ENCODE data around the gene HSPA6. TPM values are rescaled to one million over a fixed set of nuclear protein-coding genes. Genes with fewer than 3 reads are reported as not detected.
"Not testable (repeated sequence)": the region's sequence is repeated elsewhere in the genome, so short reads cannot be mapped to it uniquely, and the experiment has no call there.

The HSPA6 gene
- total and polyA plus RNA-seq, 10 of the 15 experiments (the other 5 are each of a cell fraction or from before 2014, with no cell fraction given) = 0.05 to 8.8 (median 0.66) TPM

- FAIRE-seq (peak; percentile 35), ATAC-seq (peak; percentile 82), DNase-seq (ENCODE audit: low read depth, low spot score) (peak; percentile 90)
- ChIA-PET RAD21 (ENCODE audit: unreplicated experiment) (interaction anchor here (0.7 to 1.8 kb wide), 6 partner anchors 34 to 202 kb away, joined by 3 to 8 read pairs (median 3); partner anchors contain the start of gene FCGR2A), CTCF (interaction anchor here (0.6 to 1.3 kb wide), 8 partner anchors 51 to 210 kb away, joined by 3 to 6 read pairs (median 4); partner anchors contain the start of gene DUSP12), POLR2A (interaction anchor here (0.9 kb wide), 1 partner anchor 83 kb away, joined by 3 read pairs; no protein-coding TSS in a partner anchor), SMC1A (ENCODE audit: uncharacterized antibody, unreplicated experiment) (interaction anchor here (0.5 to 1.5 kb wide), 4 partner anchors 8 to 333 kb away, joined by 3 to 15 read pairs (median 3); partner anchors contain the start of gene FCGR3A)
- H3K4me3 ChIP-seq = peak overlapping the region; percentile 82
- H3K9me3 ChIP-seq (replicated peaks; ENCODE audit: control insufficient read depth, insufficient read depth, low read length); H3K79me2 ChIP-seq (ENCODE audit: control insufficient read depth, insufficient read depth, low read length); H3K27me3 ChIP-seq (replicated peaks in 1 of 2; ENCODE audit: control insufficient read depth in 2 of 2, insufficient read depth in 2 of 2, low read length in 1 of 2); H4K20me1 ChIP-seq (ENCODE audit: control insufficient read depth, insufficient read depth); in situ Hi-C loops (cut with MboI); H3K36me3 ChIP-seq (ENCODE audit: control insufficient read depth in 2 of 2, insufficient read depth in 2 of 2, low read length in 1 of 2): not testable (repeated sequence)
- H3K27ac ChIP-seq (ENCODE audit: control insufficient read depth, insufficient read depth) = peak overlapping the region; percentile 60
- BruUV-seq (replicated peaks) = TSS peak; percentile 93
- H2AFZ ChIP-seq (ENCODE audit: control insufficient read depth, low read depth, low read length) = peak overlapping the region; percentile 90
- peak overlapping the region; percentile 86 for H3K4me2 ChIP-seq (ENCODE audit: control insufficient read depth, insufficient read depth)
- WGBS (ENCODE audit: insufficient coverage, insufficient replicate concordance, low lambda C conversion rate, missing lambda C conversion rate) = under 1% methylated on average over 41 of the region's 41 CpGs
- intact Hi-C loops (cut with micrococcal nuclease; ENCODE audit: unreplicated experiment) = loop anchor here (5.0 to 10.0 kb wide), 3 partner anchors 82 to 205 kb away; partner anchors contain the start of gene DUSP12
- H3K4me1 ChIP-seq (ENCODE audit: control insufficient read depth, insufficient read depth, low read length) = peaks cover 19% of the 10 kb centered on the region
- peak overlapping the region; percentile 49; the same call in 1 of the 2 replicates for H3K9ac ChIP-seq (ENCODE audit: control insufficient read depth, insufficient read depth, low read length)
- TF ChIP-seq SRF (IDR thresholded peaks at IDR 0.05; ENCODE audit: low read depth in 2 of 2, low read length in 2 of 2) (0 out of 4 replicates have a peak, but pooled peaks of 1 of the 2 experiments have one; percentile 41), YY1 (IDR thresholded peaks at IDR 0.05; ENCODE audit: low read depth, low read length) (peak; percentile 78), BCL11A (IDR thresholded peaks at IDR 0.05; ENCODE audit: low read depth, low read length) (0 out of 2 replicates have a peak, but pooled peaks have one; percentile 32), ATF7 (IDR thresholded peaks at IDR 0.05; ENCODE audit: low read depth) (peak; percentile 90), JUNB (IDR thresholded peaks at IDR 0.05) (peak; percentile 73), SKIL (IDR thresholded peaks at IDR 0.05; ENCODE audit: low read depth, poor library complexity, severe bottlenecking) (peak; percentile 89), ZBED1 (IDR thresholded peaks at IDR 0.05; ENCODE audit: borderline replicate concordance) (peak; percentile 39; the same call in 1 of the 2 replicates), SREBF2 (IDR thresholded peaks at IDR 0.05; ENCODE audit: low read length) (peak; percentile 95), EGR1 (IDR thresholded peaks at IDR 0.05; ENCODE audit: borderline replicate concordance in 1 of 2, low read depth in 2 of 2, low read length in 2 of 2) (peak in 1 of 2 experiments; percentile 67; a peak in 1 of 3 replicates), MLLT1 (IDR thresholded peaks at IDR 0.05) (peak; percentile 85), IKZF1 (conservative IDR thresholded peaks at IDR 0.05) (peak; percentile 93), RB1 (IDR thresholded peaks at IDR 0.05; ENCODE audit: borderline replicate concordance) (peak; percentile 91; the same call in 1 of the 2 replicates), NFIC (IDR thresholded peaks at IDR 0.05; ENCODE audit: low read depth, low read length) (peak; percentile 61), ATF2 (IDR thresholded peaks at IDR 0.05; ENCODE audit: low read length) (peak; percentile 80), FOXM1 (IDR thresholded peaks at IDR 0.05; ENCODE audit: low read depth, low read length) (peak; percentile 52; the same call in 1 of the 2 replicates), ZSCAN29 (IDR thresholded peaks at IDR 0.05) (peak; percentile 95), CEBPB (IDR thresholded peaks at IDR 0.05; ENCODE audit: borderline replicate concordance in 1 of 2, low read depth in 2 of 2, low read length in 2 of 2) (peak in 1 of 2 experiments; percentile 85; a peak in 1 of 4 replicates)
Measured at GRCh38 chr1:161539731-161540569, 15.6 kb downstream of the HSPA6 start.

Data from GM12878 (cell line).